T47D (cell line): Measurements from ENCODE around the gene ITPKB.

Experiments used
- DNase-seq, 2 experiments: peaks; one replicate each; pipeline versions ENCODE4 v3.0.0 to v3.0.0-alpha.2; 2011 to 2012; ENCODE audit warnings: low read depth in 1 of 2, low spot score in 1 of 2
- JUND ChIP-seq: IDR thresholded peaks from 2 replicates; pipeline ENCODE4 v1.6.1; 2012; ENCODE audit warnings: low read depth
- in situ Hi-C: cut with HindIII; loops from 2 replicates; pipeline ENCODE4 v1.10.0; 2016; ENCODE audit warnings: low sequenced_read_pairs, low pct_unique_long_range_greater_than_20kb

The ITPKB gene

DNA sequence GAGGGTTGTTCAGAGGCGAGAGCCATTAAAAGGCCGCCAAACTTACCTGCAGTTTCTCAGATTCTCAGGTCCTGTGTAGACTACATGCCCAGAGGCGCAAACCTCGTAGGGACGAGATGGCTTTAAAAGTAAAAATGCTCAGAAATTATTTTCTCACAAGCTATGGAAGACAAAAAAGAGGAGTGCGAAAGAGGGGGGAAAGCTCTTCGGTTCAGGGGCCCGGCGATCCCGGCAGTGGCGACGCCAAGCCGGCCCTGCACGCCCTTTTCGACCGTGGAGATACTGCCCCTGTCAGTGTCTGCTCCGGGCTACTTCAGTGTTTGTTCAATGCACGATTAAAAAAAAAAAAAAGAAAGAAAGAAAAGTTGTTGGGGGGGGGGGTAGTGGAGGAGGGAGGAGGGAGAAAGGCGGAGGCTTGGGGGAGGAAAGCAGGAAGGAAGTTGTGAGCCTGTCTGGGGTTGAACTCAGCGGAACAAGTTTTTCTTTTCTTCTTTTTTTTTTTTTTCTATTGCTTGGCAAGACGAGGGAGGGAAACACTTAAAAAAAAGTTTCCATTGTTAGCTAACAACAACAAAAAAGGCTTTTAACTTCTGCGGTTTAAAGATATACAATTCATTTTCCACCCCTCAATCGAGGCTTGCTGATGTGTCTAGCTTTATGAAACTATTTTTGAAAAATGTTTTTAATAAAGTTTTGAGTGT is at the start of gene ITPKB:
Gene ITPKB, minus strand, starts transcription at position 288 of the 701 bp plus-strand sequence. CDS start 1,824 bp downstream, outside the sequence.
- no peak for TF ChIP-seq JUND
- peak in 1 of 2 experiments; percentile 71 for DNase-seq
- in situ Hi-C loops, result no loop called here

DNA sequence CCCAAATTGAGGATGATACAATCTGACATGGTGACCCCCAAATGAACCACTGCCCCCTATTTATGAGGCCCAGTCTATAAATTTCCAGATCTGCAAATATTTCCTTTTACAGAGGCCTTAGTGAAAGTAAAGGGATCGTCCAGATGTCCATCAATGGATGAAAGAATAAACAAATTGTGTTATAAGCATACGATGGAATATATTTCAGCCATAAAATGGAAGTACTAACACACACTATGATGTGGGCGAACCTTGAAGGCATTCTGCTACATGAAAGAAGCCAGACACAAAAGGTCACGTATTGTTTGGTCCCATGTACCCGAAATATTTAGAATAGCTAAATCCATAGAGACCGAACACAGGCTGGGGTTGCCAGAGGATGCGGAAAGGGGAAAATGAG is 48.6 kb upstream of the ITPKB start:
- in situ Hi-C loops, result no loop called here
- DNase-seq, result no peak
- TF ChIP-seq JUND, result no peak

DNA sequence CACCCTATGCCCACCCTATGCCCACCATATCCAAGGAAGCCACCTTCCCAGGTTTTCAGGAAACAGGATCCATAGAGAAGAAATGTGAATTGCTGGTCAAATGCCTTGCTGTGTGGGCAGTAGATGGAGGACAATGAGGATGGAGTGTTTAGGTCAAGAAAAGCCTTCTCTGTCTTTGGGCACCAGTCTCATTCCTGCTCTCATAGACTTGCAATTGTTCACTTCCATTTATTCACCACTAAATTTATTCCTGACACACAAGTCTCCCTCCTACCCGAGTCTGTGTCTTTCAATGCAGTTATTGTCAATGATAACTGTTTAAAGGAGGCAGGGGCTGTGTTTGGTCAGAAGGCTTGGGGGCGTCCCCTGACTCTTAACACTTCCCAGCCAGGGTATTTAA is 48.0 kb upstream of the ITPKB start:
- TF ChIP-seq JUND, result no peak
- in situ Hi-C loops, result no loop called here
- DNase-seq, result no peak

DNA sequence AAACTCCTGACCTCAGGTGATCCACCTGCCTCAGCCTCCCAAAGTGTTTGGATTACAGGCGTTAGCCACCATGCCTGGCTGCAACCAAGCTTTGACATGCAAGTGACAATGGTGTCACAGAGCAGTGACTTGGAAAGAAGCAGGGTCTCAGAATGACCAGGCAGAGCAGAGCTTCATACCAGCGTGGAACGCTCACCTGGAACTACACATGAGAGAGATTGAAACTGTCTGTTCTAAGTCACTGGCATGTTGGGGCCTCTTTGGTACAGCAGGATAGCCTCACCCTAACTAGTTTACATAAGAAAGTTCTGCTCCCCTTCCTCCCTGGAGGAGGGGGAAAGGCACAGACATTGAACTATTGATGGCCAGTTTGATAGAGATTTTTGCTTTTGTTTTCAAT is 47.5 kb upstream of the ITPKB start:
- in situ Hi-C loops, result no loop called here
- TF ChIP-seq JUND, result no peak
- no peak for DNase-seq

DNA sequence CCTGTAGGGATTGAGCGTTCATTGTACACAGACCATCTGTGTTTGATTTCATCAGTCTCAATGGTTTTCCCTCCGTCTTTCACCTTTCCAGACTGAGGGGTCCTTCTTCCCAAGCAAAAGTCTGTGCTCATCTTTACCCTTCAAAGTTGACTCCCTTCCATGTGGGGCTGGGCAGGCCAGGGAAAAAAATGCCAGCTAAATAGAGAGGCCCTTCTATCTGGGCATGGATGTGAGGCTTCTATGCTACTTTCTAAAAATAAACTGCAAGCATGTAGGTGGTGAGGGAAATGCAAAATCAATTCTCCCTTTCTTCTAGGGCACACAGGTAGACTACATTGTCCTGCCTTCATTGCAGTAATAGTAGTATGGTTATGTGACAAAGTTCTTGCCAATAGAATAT is 46.7 kb upstream of the ITPKB start:
- in situ Hi-C loops, result no loop called here
- TF ChIP-seq JUND, result no peak
- no peak for DNase-seq

DNA sequence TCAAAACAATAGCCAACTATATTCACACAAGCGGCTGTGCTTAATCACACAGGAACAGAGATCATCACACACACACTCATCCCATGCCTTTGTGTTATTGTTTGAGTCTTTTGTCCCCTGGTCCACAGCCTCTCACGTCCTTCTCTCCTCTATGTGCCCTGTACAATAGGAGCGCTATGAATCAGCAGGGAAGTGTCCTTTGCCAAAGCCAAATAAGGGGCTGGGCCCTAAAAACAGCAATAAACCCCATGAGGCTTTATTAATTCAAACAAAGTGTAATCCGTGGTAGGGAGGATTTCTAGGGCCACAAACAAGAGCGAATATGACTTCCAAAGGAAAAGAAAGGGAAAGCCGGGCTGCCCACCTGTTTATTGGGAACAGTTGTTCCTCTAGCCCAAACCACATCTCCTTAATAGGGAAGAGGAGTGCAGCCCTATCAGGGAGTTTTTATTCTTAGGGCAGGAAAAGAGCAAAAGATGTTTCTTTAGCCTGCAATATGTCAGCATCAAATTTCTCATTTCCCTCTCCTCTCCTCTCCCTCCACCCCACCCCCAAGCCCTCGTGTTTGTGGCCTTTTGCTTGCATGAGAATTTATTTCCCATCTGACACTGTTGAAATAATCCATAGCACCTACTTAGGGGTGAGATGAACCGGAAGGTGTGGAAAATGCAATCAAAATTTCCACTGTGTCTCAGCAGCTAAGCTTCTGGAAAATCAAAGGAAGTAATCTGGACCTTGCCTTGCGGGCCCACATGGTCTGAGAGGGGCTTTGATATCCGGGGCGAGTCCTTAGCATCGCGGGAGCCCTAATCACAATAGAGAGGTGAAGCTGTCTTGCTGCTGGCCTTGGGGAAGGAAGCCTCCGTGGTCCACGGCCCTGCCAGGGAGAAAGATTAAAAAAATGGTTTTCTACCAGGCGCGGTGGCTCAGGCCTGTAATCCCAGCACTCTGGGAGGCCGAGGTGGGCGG is 45.3 kb upstream of the ITPKB start:
- no peak for DNase-seq
- in situ Hi-C loops, result no loop called here
- TF ChIP-seq JUND, result no peak

DNA sequence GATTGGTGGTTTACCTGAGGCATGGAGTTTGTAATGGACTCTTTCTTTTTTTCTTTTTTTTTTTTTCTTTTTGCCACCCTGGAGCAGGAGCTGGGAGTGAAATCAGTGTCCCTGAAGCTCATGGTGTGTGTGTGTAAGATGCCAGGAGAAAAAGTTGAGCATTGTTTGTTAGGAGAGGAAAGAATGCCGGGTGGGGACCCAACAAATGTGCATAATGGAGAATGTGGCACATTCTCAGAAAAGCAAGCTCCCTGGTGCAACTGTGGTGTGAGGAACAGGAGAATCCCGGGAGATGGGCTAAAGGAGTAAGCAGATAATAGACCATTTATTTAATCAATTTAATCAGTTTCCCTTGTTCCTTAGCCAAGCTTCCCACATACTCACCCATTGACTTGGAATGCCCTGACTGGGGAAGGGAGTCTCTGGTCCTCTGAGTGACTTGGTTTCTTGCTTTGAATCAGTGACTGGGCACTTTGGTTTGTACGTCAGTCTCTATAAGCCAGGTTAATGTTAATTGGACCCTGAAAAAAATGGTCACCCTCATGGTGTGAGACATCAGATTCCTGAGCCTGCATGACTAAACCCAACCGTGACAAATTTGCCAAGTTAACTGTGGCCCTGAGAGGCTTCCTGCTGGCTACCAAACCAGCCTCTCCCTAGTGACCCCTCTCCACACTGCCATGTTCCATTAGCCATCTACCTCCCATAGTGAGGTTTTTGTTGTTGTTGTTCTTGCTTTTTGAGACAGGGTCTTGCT is 43.9 kb upstream of the ITPKB start:
- no peak for TF ChIP-seq JUND
- no peak for DNase-seq
- in situ Hi-C loops, result no loop called here

DNA sequence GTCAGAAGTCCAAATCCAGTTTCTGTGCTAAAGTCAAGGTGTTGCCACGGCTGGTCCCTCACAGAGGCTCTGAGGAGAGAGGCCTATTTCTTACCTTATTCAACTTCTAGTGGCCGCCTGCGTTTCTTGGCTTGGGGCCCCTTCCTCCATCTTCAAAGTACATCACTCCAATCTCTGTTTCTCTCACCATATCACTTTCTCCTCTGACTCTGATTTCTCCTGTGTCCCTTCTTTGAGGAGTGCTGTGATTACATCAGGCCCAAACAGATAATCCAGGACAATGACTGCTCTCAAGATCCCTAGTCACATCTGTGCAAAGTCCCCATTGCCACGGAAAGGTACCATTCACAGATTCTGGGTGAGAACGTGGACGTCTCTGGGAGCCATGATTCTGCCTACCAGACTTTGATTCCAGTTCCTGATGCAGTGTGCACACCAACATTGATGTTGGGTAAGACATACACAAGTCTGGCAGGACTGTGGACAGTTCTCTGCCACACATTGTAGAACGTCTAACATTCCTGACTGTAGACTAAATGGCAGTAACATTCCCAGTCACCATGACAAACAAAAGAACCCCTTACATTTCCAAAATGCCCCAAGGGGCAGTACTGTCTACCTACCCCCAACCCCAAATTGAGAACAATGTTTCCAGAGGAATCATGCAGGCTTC is 43.0 kb upstream of the ITPKB start:
- in situ Hi-C loops, result no loop called here
- TF ChIP-seq JUND, result no peak
- DNase-seq, result no peak

DNA sequence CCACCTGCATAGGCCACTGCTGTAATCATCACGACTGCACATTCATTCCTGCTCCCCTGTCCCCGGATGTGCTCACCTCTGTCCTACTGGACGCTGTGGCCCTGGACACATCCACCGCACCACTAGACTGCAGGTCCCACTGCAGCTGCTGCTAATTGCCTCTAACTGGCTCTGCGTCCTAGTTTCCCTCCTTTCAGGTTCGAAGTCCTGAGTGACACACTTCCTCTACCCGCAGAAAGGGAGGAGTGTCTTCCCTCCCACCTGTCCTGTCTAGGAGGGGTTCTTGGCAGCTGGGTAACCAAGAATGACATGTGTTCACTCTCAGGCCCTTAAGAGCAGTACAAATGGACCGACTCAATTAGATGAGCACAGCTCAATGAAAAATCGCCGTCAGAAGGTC is 40.5 kb upstream of the ITPKB start:
- in situ Hi-C loops, result no loop called here
- no peak for TF ChIP-seq JUND
- no peak for DNase-seq

DNA sequence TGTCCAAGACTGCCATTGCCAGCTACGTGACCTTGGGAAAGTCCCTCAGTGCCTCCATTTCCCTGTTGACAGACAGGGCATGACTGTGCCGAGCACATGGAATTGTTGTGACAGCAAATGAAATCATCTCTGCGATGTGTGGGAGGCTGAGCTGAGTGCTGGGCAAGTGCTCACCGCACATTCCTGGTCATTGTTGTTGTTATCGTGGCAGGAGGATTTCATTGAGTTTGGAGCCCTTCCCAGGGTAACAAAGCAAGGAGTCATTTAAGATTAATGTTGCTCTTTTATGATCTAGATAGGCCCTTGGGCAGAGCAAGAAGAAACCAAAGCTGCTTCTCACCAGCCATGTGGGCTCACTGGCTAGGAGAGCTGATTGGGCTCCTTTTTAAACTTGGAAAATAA is 39.6 kb upstream of the ITPKB start:
- peak in 1 of 2 experiments; percentile 55 for DNase-seq
- no peak for TF ChIP-seq JUND
- in situ Hi-C loops, result no loop called here

DNA sequence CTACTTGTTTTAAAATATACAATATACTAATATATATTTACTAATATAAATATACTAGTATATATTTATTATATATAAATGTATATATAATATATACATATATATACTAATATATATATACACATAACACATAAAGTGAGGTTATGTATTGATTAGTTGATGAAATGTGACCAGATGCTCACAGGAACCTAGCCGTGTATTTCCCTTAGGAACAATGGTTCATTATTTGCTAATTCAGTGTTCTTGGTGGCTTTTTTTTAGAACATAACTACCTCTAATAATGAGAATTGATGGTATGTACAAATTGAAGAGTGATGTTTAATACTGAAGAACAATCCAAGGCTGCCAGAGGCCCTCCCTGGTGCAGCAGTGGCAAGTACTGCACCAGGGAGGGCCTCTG is 37.9 kb upstream of the ITPKB start:
- no peak for TF ChIP-seq JUND
- DNase-seq, result no peak
- in situ Hi-C loops, result no loop called here

DNA sequence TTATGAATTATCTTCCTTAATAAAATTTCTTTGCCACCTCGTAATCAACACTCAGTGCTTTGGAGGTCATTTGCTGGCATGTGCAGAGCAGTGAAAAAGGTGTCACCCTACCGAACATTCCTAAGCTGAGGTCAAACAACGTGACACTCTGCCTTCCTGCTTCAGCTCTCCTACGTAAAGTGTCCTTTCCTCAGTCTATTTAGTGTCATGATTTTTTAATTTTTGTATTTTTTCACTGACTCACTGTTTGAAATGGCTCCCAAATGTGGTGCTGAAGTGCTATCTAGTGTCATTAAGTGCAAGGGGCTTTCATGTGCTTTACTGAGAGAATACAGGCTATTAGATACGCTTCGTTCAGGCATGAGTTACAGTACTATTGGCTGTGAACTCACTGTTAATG is 37.0 kb upstream of the ITPKB start:
- in situ Hi-C loops, result no loop called here
- TF ChIP-seq JUND, result no peak
- DNase-seq, result no peak
